Panc1 (cell line): Measurements from ENCODE around the gene ABHD11. TPM values are rescaled to one million over a fixed set of nuclear protein-coding genes. Genes with fewer than 3 reads are reported as not detected.
"Not testable (repeated sequence)": the region's sequence is repeated elsewhere in the genome, so short reads cannot be mapped to it uniquely, and the experiment has no call there.

ENCODE experiments used
- ATAC-seq: fragments of 200-7000 bp; cut with Tn5 transposase; 2 replicates; pipeline ENCODE4 v1.9.1; 2020; ENCODE audit warnings: mild to moderate bottlenecking, moderate library complexity
- BruUV-seq: library from RNA; stranded (reverse); fragments of 400-500 nt; replicated peaks from 2 replicates; lab custom pipeline; 2021; lab: Mats Ljungman, UMichigan
- CTCF ChIA-PET: fragments of 300-600 bp; sonication (Branson Sonifier 250); formaldehyde crosslinking; loops from one replicate; lab custom pipeline; 2022; ENCODE audit warnings: antibody characterized with exemption; lab: Charles Lee
- POLR2A ChIA-PET: fragments of 300-600 bp; sonication (Branson Sonifier 250); formaldehyde crosslinking; loops from one replicate; lab custom pipeline; 2022; ENCODE audit warnings: antibody characterized with exemption; lab: Charles Lee
- DNase-seq: peaks from one replicate; pipeline ENCODE4 v3.0.0-alpha.2; 2010; ENCODE audit warnings: low read depth, low spot score
- H3K27ac ChIP-seq: 2 replicates; pipeline ENCODE4 v1.5.1; 2011; ENCODE audit warnings: mild to moderate bottlenecking, low read length, inconsistent platforms
- H3K27me3 ChIP-seq: fragments of 200-500 bp; sonication (Bioruptor generic); 2 replicates; pipeline ENCODE4 v1.6.0; 2014; ENCODE audit warnings: low read length, inconsistent platforms; ENCODE audit not compliant: control insufficient read depth, insufficient read depth
- H3K36me3 ChIP-seq: fragments of 200-500 bp; sonication (Bioruptor generic); 2 replicates; pipeline ENCODE4 v1.5.1; 2014; ENCODE audit warnings: inconsistent platforms, mild to moderate bottlenecking, low read length, moderate library complexity; ENCODE audit not compliant: control insufficient read depth, insufficient read depth
- H3K4me1 ChIP-seq: 2 replicates; pipeline ENCODE4 v1.5.1; 2011; ENCODE audit warnings: inconsistent platforms, mild to moderate bottlenecking, low read length, moderate library complexity; ENCODE audit not compliant: control insufficient read depth, insufficient read depth
- H3K4me3 ChIP-seq, 2 experiments: 2 replicates each; pipeline ENCODE4 v1.5.1; 2011 to 2012; ENCODE audit warnings: low read depth in 2 of 2, low read length in 2 of 2, mild to moderate bottlenecking in 2 of 2, inconsistent platforms in 1 of 2, moderate library complexity in 1 of 2
- H3K9me3 ChIP-seq: fragments of 200-500 bp; sonication (Bioruptor generic); 2 replicates; pipeline ENCODE4 v1.5.1; 2014; ENCODE audit warnings: low read depth, mild to moderate bottlenecking, inconsistent platforms, low read length, moderate library complexity; ENCODE audit not compliant: control insufficient read depth, insufficient read depth
- POLR2AphosphoS5 ChIP-seq: IDR thresholded peaks from 2 replicates; pipeline ENCODE4 v1.6.1; 2012; ENCODE audit warnings: mild to moderate bottlenecking, low read depth, low read length, moderate library complexity
- REST ChIP-seq, 2 experiments: IDR thresholded peaks; 2 replicates each; pipeline ENCODE4 v1.6.1; 2011 to 2012; ENCODE audit warnings: low read depth in 2 of 2, control low read depth in 1 of 2, low read length in 1 of 2, mild to moderate bottlenecking in 1 of 2, moderate library complexity in 1 of 2; ENCODE audit not compliant: insufficient read depth in 1 of 2
- SIN3A ChIP-seq: IDR thresholded peaks from 2 replicates; pipeline ENCODE4 v1.6.1; 2012; ENCODE audit warnings: low read depth, mild to moderate bottlenecking, low read length, moderate library complexity, borderline replicate concordance; ENCODE audit not compliant: insufficient read depth
- TCF7L2 ChIP-seq: IDR thresholded peaks from 2 replicates; pipeline ENCODE4 v1.6.1; 2011; ENCODE audit warnings: mild to moderate bottlenecking, low read depth, low read length, inconsistent platforms
- in situ Hi-C: cut with HindIII; loops from 2 replicates; pipeline ENCODE4 v1.10.0; 2016; ENCODE audit warnings: low sequenced_read_pairs, low pct_unique_long_range_greater_than_20kb
- intact Hi-C: fragments of 100-400 bp; cut with micrococcal nuclease; formaldehyde crosslinking; loops from one replicate; pipeline ENCODE4 v1.10.0; 2022; ENCODE audit not compliant: unreplicated experiment
- total RNA-seq: library from RNA; stranded (reverse); gene quantifications from one replicate; pipeline ENCODE4 v1.2.1, GENCODE V29; 2021; ENCODE audit not compliant: unreplicated experiment
- TF ChIP-seq, protein P1 (sequence below): fragments of 450-650 bp; IDR thresholded peaks from 2 replicates; pipeline ENCODE4 v1.5.1; 2017; ENCODE audit warnings: mild to moderate bottlenecking

Gene ABHD11
- total RNA-seq, 1 experiment from 2014 or later, result 54.2 TPM

- TF ChIP-seq REST (IDR thresholded peaks at IDR 0.05; ENCODE audit: insufficient read depth in 1 of 2, low read depth in 2 of 2, low read length in 1 of 2) (no peak), TCF7L2 (no peak), POLR2AphosphoS5 (no peak)
- TF ChIP-seq, protein P1, sequence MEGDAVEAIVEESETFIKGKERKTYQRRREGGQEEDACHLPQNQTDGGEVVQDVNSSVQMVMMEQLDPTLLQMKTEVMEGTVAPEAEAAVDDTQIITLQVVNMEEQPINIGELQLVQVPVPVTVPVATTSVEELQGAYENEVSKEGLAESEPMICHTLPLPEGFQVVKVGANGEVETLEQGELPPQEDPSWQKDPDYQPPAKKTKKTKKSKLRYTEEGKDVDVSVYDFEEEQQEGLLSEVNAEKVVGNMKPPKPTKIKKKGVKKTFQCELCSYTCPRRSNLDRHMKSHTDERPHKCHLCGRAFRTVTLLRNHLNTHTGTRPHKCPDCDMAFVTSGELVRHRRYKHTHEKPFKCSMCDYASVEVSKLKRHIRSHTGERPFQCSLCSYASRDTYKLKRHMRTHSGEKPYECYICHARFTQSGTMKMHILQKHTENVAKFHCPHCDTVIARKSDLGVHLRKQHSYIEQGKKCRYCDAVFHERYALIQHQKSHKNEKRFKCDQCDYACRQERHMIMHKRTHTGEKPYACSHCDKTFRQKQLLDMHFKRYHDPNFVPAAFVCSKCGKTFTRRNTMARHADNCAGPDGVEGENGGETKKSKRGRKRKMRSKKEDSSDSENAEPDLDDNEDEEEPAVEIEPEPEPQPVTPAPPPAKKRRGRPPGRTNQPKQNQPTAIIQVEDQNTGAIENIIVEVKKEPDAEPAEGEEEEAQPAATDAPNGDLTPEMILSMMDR, result no peak
- ATAC-seq (no peak), DNase-seq (no peak)
- in situ Hi-C loops, result no loop called here
- H3K27ac ChIP-seq, result no peak overlapping the region
- H3K4me3 ChIP-seq, result no peak overlapping the region
- BruUV-seq, result no TSS peak
- CTCF ChIA-PET, result interaction anchor here (0.7 kb wide), 1 partner anchor 11 kb away, joined by 4 read pairs; no protein-coding TSS in a partner anchor
- intact Hi-C loops, result no loop called here
- H3K4me1 ChIP-seq, result peaks cover 25% of the 10 kb centered on the region
- no peaks in the 10 kb centered on the region for H3K36me3 ChIP-seq
- H3K27me3 ChIP-seq, result no peaks in the 10 kb centered on the region
- H3K9me3 ChIP-seq, result no peaks in the 10 kb centered on the region
- POLR2A ChIA-PET, result no interaction called here
Measured at GRCh38 chr7:73723813-73724212, 14.8 kb downstream of the ABHD11 start.

DNA sequence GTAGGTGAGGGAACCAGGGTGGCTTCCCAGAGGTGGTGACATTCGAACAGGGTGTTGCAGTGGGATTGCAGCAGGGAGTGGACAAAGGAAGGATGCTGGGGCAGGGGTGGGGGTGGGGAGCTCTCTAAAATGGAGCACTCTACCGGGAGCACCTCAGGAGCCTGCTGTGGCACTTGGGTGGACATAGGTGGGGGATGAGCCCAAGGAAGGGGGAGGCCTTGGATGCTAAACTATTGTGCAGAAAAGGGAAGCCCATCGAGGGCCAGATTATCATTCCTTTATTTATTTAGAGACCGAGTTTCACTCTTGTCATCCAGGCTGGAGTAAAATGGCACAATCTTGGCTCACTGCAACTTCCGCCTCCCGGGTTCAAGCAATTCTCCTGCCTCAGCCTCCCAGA lies 15.8 kb downstream of the ABHD11 start:
- no peak for DNase-seq
- Histone ChIP-seq H3K4me1 (peaks cover 31% of the 10 kb centered on the region), H3K27me3 (no peaks in the 10 kb centered on the region), H3K36me3 (no peaks in the 10 kb centered on the region), H3K4me3 (no peak overlapping the region), H3K27ac (no peak overlapping the region), H3K9me3 (no peaks in the 10 kb centered on the region)
- BruUV-seq, result no TSS peak
- CTCF ChIA-PET, result no interaction called here
- in situ Hi-C loops, result no loop called here
- TF ChIP-seq TCF7L2, result no peak
- TF ChIP-seq SIN3A, result no peak
- no peak for TF ChIP-seq POLR2AphosphoS5
- TF ChIP-seq, protein P1, result no peak
- TF ChIP-seq REST (IDR thresholded peaks at IDR 0.05; ENCODE audit: insufficient read depth in 1 of 2, low read depth in 2 of 2, low read length in 1 of 2), result no peak
- POLR2A ChIA-PET, result no interaction called here
- intact Hi-C loops, result no loop called here
- ATAC-seq, result no peak

- ATAC-seq, DNase-seq, H3K4me3 ChIP-seq, POLR2A ChIA-PET, H3K9me3 ChIP-seq, H3K27me3 ChIP-seq, intact Hi-C loops, H3K36me3 ChIP-seq, BruUV-seq, in situ Hi-C loops: not testable (repeated sequence)
- Histone ChIP-seq H3K4me1 (peaks cover 35% of the 10 kb centered on the region), H3K27ac (peak overlapping the region; percentile 74)
- CTCF ChIA-PET, result interaction anchor here (0.7 kb wide), 1 partner anchor 106 kb away, joined by 4 read pairs; no protein-coding TSS in a partner anchor
Measured at GRCh38 chr7:73722182-73722581, 16.4 kb downstream of the ABHD11 start.
